DMS53 treated with DMSO at 0.1 percent for 48 hours (cell line): Measurements from ENCODE around the gene STARD13.
"Not testable (repeated sequence)": the region's sequence is repeated elsewhere in the genome, so short reads cannot be mapped to it uniquely, and the experiment has no call there.

ENCODE experiments used
- DNase-seq: peaks from one replicate; lab custom pipeline; 2025; ENCODE audit not compliant: unreplicated experiment; lab: John Stamatoyannopoulos, UW

Gene STARD13

GRCh38 chr13:33180122-33180804 lies 105.3 kb downstream of the STARD13 start:
- DNase-seq = no peak

- no peak for DNase-seq
Measured at GRCh38 chr13:33179463-33179862, 106.1 kb downstream of the STARD13 start.

GRCh38 chr13:33178209-33178840 lies 107.2 kb downstream of the STARD13 start:
- no peak for DNase-seq

GRCh38 chr13:33177340-33178208 lies 108.0 kb downstream of the STARD13 start:
- not testable (repeated sequence) for DNase-seq

- no peak for DNase-seq
Measured at GRCh38 chr13:33176526-33176925, 109.0 kb downstream of the STARD13 start.

- no peak for DNase-seq
Measured at GRCh38 chr13:33175991-33176390, 109.6 kb downstream of the STARD13 start.

GRCh38 chr13:33174931-33175330 lies 110.6 kb downstream of the STARD13 start:
- DNase-seq = no peak

GRCh38 chr13:33174491-33174890 lies 111.1 kb downstream of the STARD13 start:
- DNase-seq = no peak

- DNase-seq = no peak
Measured at GRCh38 chr13:33172911-33173310, 112.6 kb downstream of the STARD13 start.

- DNase-seq = no peak
Measured at GRCh38 chr13:33172400-33172799, 113.2 kb downstream of the STARD13 start.

- DNase-seq = no peak
Measured at GRCh38 chr13:33169273-33169980, 116.1 kb downstream of the STARD13 start.

GRCh38 chr13:33168321-33168960 lies 117.1 kb downstream of the STARD13 start:
- DNase-seq = no peak

GRCh38 chr13:33167491-33167890 lies 118.1 kb downstream of the STARD13 start:
- DNase-seq = no peak

GRCh38 chr13:33165787-33166186 lies 119.8 kb downstream of the STARD13 start:
- no peak for DNase-seq

- no peak for DNase-seq
Measured at GRCh38 chr13:33164331-33164730, 121.2 kb downstream of the STARD13 start.

- DNase-seq = not testable (repeated sequence)
Measured at GRCh38 chr13:33162725-33163124, 122.8 kb downstream of the STARD13 start.

GRCh38 chr13:33158816-33159215 lies 126.7 kb downstream of the STARD13 start:
- no peak for DNase-seq

GRCh38 chr13:33158271-33158670 lies 127.3 kb downstream of the STARD13 start:
- no peak for DNase-seq

GRCh38 chr13:33154911-33155310 lies 130.6 kb downstream of the STARD13 start:
- no peak for DNase-seq
